Activated T-cell treated with anti-CD3 and anti-CD28 coated beads, Interleukin-2, amount 50 U/mL, for 24 hours (primary cell): ENCODE data around the gene NXN.

Source experiments
- DNase-seq: peaks from one replicate; pipeline ENCODE4 v3.0.0-alpha.2; 2020
- H3K27ac Mint-ChIP-seq: 2 replicates; pipeline ENCODE4 v1.8.0; 2020; ENCODE audit warnings: mild to moderate bottlenecking, mixed read lengths
- H3K27me3 Mint-ChIP-seq: 2 replicates; pipeline ENCODE4 v1.8.0; 2020; ENCODE audit warnings: mixed read lengths
- H3K36me3 Mint-ChIP-seq: 2 replicates; pipeline ENCODE4 v1.8.0; 2020; ENCODE audit warnings: low read depth, mixed read lengths
- H3K4me1 Mint-ChIP-seq: 2 replicates; pipeline ENCODE4 v1.8.0; 2020; ENCODE audit warnings: low read depth, mixed read lengths
- H3K4me3 Mint-ChIP-seq: 2 replicates; pipeline ENCODE4 v1.8.0; 2020; ENCODE audit warnings: mild to moderate bottlenecking, moderate library complexity, mixed read lengths
- H3K9me3 Mint-ChIP-seq: 2 replicates; pipeline ENCODE4 v1.8.0; 2020; ENCODE audit warnings: mixed read lengths

The NXN gene

DNA sequence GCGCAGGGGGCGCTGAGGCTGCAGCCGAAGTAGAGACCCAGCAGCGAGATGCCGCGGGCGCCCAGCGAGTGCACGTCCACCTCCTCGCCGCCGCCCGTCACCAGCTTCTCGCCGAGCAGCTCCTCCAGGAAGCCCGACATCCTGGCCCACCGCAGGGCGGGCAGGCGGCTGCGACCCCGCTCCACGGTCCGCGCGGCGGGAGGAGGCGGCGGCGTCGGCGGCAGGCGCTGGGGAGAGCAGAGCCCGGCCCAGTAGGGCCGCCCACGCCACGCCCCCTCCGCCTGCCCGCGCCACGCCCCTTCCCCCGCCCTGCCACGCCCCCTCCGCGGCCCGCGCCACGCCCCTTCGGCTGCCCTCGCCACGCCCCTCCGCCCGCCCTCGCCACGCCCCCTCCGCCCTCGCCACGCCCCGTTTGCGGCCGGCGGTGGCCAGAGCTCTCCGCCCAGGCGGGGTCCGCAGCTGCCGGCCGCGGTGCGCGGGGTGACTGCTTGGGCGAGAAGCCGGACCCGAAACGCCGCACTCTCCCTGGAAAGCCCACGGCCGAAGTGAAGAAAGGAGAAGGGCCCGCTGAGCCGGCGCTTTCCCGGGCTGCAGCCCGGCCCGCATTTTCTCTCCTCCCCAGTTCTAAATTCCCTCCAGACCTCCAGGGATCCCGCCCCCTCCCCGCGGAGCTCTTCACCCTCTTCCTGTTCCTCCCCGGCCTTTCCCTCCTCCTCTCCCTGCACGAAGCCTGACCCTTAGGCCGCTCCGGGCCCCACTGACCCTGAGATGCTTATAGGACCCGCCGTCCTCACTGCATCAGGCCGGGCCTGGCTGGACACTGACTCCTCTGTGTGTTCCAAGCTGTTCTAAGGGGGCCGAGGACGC is at the start of gene NXN:
NXN (minus strand) TSS at position 238 of the 867 bp plus-strand sequence.
- Mint-ChIP-seq H3K27me3 (peaks cover 35% of the 10 kb centered on the region), H3K9me3 (no peaks in the 10 kb centered on the region), H3K4me1 (peaks cover 14% of the 10 kb centered on the region), H3K27ac (no peak within 1 kb of the TSS), H3K4me3 (peak within 1 kb of the TSS; percentile 74), H3K36me3 (no peaks in the 10 kb centered on the region)
- peak; percentile 93 for DNase-seq

DNA sequence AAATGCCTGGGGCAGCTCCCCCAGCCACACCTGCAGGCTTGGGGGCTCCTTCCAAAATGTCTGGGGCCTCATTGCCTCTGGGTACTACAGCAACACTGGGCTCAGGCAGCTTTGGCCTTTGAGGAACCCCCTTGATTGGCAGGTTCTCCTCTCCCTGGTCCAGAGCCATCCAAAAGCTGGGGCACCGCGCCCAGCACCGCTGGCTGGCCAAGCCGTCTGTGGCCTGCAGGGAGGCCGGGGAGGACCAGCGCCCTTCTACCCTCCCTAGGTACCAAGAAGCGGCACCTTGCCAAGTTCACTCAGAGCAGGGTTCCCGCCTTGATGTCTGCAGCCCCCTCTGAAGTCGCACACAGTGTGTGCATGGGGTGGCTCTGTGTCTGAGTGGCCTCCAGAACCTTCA is 47.5 kb upstream of the NXN start:
- Mint-ChIP-seq H3K4me1 (no peaks in the 10 kb centered on the region), H3K4me3 (no peak overlapping the region)

DNA sequence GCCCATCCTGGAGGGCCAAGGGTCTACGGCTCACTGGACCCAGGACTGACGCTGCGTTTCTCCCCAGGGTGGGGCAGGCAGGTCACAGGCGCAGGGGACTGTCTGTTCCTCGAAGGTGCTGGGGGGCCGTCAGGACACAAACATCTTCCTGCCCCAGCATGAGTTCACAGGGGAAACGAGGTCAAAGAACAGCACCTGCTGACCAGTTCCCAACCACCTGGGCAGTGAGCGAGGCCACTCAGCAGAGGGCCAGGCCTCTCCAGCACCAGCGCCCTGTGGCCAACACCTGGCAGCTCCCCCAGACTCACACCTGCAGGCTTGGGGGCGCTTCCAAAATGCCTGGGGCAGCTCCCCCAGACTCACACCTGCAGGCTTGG is 47.0 kb upstream of the NXN start:
- Mint-ChIP-seq H3K9me3 (no peaks in the 10 kb centered on the region), H3K27me3 (no peaks in the 10 kb centered on the region), H3K36me3 (peaks cover 15% of the 10 kb centered on the region), H3K27ac (no peak overlapping the region), H3K4me3 (no peak overlapping the region), H3K4me1 (no peaks in the 10 kb centered on the region)
- DNase-seq, result no peak

More for the DNA sequence above, 47.5 kb upstream of the NXN start:
- no peak for DNase-seq
- Mint-ChIP-seq H3K27ac (no peak overlapping the region), H3K9me3 (no peaks in the 10 kb centered on the region), H3K27me3 (no peaks in the 10 kb centered on the region), H3K36me3 (peaks cover 15% of the 10 kb centered on the region)

DNA sequence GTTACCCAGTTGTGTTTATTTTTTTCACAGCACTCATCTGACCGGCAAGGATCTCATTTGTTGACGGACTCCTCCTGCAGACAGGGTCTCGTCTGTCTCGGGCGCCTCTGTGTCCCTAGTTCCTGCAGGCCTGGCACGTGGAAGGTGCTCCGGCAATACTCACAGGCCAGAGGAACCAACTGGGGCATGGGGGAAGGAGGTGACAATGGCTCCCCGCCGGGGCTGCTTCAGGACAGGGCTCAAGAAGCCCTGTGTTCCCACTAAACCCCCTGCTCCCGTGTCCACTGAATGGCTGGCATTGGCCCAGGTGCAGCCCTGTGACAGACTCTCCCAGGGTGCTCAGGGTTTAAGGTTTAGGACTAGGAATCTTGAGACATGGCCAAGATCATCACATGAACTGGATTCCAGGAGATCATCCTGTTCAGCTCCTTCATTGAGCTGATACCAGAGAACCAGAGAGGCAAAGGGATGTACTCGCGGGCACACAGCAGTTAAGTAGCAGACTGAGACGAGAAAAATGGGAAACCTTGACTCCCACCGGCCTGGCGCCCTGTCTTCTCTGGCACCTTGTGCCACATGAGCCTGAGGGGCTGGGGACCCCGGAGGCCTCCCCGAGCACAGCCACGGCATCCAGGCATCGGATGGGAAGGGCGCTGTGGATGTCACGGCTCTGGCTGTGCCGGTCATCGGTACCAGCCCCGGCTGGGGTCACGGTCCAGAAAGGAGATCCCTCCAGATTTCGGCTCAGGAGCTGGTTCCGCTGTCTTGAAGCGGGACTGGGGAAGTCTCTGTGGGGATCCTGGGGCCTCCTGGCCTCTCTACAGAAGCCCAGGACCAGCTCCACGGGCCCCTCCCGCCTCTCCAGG is 46.4 kb upstream of the NXN start:
- Mint-ChIP-seq H3K4me1 (no peaks in the 10 kb centered on the region), H3K4me3 (no peak overlapping the region), H3K27me3 (no peaks in the 10 kb centered on the region), H3K27ac (no peak overlapping the region), H3K9me3 (no peaks in the 10 kb centered on the region), H3K36me3 (peaks cover 15% of the 10 kb centered on the region)
- no peak for DNase-seq

DNA sequence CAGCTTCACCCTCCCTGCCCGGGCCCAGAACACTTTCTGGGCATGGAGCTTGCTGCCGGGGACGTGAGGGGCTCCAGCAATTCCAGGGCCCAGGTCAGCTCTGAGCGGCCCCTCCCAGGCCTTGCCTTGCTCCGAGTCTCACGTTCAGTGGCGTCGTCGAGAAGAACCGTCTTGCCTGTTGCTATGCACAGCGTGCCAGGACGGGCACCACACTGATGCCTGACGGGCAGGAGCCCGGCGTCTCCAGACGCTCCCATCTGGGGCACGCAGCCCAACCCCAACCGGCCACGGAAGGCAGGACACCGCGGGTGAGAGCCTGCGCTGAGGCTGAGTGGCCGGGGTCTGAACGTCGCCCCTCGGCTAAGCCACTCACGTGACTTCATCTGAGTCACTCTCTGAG is 44.5 kb upstream of the NXN start:
- no peak for DNase-seq
- Mint-ChIP-seq H3K9me3 (no peaks in the 10 kb centered on the region), H3K27me3 (no peaks in the 10 kb centered on the region), H3K27ac (no peak overlapping the region), H3K36me3 (peaks cover 16% of the 10 kb centered on the region), H3K4me3 (no peak overlapping the region), H3K4me1 (no peaks in the 10 kb centered on the region)

DNA sequence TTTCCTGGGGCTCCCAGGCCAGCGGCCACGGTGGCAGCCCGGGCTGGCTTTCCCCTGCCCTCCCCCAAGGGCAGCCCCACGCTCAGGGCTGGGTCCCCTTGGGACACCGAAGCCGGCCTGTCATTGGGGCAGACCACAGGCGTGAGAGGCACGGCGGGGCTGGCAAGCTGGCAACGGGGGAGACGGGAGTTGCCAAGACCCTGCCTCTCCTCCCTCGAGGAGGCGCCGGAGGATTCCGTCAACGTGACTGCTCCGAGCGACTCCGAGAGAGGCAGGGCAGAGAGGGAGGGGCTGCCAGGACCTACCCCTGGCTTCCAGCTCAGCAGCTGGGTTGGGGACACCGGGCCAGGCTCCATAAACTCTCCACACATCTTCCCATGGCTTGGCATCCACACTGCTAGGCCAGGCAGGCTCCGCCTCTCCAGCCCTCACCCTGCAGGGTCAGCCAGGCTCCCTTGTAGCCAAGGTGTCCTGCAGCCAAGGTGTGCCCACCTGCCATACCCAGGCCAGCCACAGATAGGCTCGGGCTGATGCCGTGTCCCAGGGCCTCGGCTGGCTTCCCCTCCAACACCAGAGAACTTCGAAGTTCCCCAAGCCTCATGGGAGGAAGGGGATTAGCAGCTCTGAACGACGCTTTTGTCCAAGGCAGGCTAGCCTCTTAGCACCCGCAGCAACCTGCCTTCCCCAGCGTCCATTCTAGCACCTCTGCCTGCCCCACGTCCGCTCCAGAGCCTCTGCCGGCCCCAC is 42.9 kb upstream of the NXN start:
- no peaks in the 10 kb centered on the region for H3K9me3 Mint-ChIP-seq
- no peak overlapping the region for H3K4me3 Mint-ChIP-seq
- no peak overlapping the region for H3K27ac Mint-ChIP-seq
- no peaks in the 10 kb centered on the region for H3K27me3 Mint-ChIP-seq
- H3K36me3 Mint-ChIP-seq, result peaks cover 14% of the 10 kb centered on the region
- H3K4me1 Mint-ChIP-seq, result no peaks in the 10 kb centered on the region
- no peak for DNase-seq

DNA sequence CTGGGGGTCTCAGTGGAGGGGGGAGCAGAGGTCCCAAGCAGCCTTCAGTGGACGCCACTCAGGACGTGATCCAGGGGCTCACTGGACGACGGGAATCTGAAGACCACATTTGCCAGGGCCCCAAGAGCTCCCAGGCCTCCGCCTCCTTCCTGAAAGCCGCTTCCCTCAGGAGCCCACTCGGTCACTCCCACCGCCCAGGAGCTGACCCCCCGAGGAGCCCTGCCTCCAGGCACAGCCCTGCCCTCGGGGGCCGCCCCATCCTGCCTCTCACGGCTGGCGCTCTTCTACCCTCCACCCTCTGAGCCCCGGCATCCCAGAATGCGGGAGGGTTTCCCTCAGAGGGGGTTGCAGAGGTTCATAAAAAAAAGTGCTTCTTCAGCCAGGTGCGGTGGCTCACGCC is 41.6 kb upstream of the NXN start:
- H3K4me1 Mint-ChIP-seq, result no peaks in the 10 kb centered on the region
- peaks cover 11% of the 10 kb centered on the region for H3K36me3 Mint-ChIP-seq
- DNase-seq, result no peak
- H3K4me3 Mint-ChIP-seq, result no peak overlapping the region
- no peak overlapping the region for H3K27ac Mint-ChIP-seq
- H3K9me3 Mint-ChIP-seq, result no peaks in the 10 kb centered on the region
- H3K27me3 Mint-ChIP-seq, result no peaks in the 10 kb centered on the region

DNA sequence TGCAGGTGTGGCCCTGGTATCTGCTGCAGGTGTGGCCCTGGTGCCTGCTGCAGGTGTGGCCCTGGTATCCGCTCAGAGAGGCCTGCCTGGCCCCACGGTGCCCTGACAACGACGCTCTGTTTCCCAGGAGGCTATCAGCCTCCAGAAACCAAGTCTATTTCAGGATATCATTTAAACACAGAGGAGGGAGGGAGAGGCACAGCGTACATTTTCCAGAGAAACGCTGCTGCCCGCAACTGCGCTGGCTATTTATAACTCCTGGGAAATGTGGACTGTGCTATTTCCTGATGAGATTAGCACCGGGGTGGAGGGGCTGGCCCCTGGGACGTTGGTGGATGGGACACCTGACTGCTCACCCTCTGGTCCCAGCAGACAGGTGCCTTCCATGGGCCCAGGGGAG is 39.9 kb upstream of the NXN start:
- Mint-ChIP-seq H3K27ac (peak overlapping the region; percentile 51), H3K4me1 (no peaks in the 10 kb centered on the region), H3K9me3 (no peaks in the 10 kb centered on the region), H3K36me3 (peaks cover 2% of the 10 kb centered on the region), H3K27me3 (no peaks in the 10 kb centered on the region), H3K4me3 (no peak overlapping the region)
- DNase-seq, result no peak

DNA sequence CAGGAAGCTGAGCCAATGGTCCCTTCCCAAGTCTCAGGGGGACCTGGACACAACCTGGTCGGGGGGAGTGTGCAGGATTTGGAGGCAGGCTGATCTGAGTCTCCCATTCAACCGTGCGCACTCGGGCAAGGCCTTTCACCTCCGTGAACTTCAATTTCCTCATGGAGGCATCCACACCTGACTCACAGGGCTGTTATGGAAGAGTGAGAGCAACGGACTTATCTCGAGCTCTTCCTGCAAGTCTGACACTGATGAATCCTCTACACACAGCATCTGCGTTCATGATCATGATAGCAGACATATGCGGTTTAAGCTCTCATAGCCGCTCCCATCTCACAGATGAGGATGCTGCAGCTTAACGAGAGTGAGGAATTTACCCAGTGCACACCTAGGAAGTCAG is 39.0 kb upstream of the NXN start:
- H3K4me1 Mint-ChIP-seq, result no peaks in the 10 kb centered on the region

DNA sequence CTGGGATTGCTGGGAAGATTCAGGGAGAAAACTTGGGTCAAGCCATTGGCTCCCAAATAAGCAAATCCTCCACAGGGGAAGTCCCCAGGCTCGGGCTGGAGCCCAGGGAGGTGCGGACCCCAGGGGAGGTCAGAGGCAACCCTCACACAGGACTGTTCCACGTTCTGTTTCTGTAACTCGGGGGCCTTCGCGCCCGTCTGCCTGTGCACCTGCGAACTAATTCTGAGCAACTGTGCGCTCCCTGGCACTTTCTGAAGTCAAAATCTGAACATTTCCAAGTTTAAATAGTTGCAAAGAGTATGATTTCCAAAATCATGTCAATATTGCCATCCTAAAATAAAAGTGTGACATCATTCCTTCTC is 34.1 kb upstream of the NXN start:
- no peak for DNase-seq
- Mint-ChIP-seq H3K27me3 (no peaks in the 10 kb centered on the region), H3K4me1 (no peaks in the 10 kb centered on the region), H3K36me3 (peaks cover 24% of the 10 kb centered on the region), H3K9me3 (no peaks in the 10 kb centered on the region), H3K4me3 (no peak overlapping the region), H3K27ac (no peak overlapping the region)

More for the DNA sequence above, 39.0 kb upstream of the NXN start:
- no peak for DNase-seq
- H3K4me3 Mint-ChIP-seq, result no peak overlapping the region
- no peaks in the 10 kb centered on the region for H3K9me3 Mint-ChIP-seq
- H3K27ac Mint-ChIP-seq, result no peak overlapping the region
- H3K36me3 Mint-ChIP-seq, result peaks cover 4% of the 10 kb centered on the region
- H3K27me3 Mint-ChIP-seq, result no peaks in the 10 kb centered on the region

DNA sequence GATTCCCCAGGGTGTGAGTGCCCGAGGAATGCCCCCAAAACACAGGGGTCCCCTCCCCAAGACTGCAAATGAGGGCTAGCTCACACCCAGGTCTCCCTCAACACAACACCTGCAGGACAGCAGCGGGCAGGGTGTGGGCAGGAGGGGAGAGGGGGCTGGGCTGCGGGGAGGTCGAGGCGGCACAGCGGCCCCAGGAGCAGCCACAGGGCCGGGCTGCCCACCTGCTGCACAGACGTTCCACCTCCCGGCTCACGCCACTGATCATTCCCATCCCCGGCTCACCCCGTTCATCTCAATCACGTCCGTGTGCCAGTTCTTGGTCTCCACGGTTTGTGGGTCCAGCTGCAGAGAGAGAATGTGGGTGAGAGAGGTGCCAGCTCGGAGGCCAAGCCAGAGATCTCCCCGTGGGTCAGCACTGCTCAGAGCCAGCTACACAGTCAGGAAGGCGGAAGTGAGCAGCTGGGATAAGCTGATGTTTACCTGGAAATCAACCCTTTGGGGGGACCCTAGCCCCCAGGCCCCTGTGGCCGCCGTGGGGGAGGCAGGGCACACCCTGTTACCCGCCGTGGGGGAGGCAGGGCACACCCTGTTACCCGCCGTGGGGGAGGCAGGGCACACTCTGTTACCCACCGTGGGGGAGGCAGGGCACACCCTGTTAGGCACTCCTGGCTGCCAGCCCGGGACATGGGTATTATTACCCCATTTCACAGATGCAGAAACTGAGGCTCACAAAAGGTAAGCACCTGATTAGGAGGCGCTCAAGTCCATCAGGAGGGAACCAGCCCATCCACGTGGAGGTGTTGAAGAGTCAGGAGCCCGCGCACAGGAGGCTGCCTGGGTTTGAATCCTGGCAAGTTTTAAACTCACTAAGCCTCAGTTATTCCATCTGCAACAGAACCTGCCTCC is 33.5 kb upstream of the NXN start:
- Mint-ChIP-seq H3K27ac (no peak overlapping the region), H3K27me3 (no peaks in the 10 kb centered on the region), H3K4me3 (no peak overlapping the region), H3K36me3 (peaks cover 29% of the 10 kb centered on the region), H3K9me3 (no peaks in the 10 kb centered on the region), H3K4me1 (no peaks in the 10 kb centered on the region)
- DNase-seq, result no peak

DNA sequence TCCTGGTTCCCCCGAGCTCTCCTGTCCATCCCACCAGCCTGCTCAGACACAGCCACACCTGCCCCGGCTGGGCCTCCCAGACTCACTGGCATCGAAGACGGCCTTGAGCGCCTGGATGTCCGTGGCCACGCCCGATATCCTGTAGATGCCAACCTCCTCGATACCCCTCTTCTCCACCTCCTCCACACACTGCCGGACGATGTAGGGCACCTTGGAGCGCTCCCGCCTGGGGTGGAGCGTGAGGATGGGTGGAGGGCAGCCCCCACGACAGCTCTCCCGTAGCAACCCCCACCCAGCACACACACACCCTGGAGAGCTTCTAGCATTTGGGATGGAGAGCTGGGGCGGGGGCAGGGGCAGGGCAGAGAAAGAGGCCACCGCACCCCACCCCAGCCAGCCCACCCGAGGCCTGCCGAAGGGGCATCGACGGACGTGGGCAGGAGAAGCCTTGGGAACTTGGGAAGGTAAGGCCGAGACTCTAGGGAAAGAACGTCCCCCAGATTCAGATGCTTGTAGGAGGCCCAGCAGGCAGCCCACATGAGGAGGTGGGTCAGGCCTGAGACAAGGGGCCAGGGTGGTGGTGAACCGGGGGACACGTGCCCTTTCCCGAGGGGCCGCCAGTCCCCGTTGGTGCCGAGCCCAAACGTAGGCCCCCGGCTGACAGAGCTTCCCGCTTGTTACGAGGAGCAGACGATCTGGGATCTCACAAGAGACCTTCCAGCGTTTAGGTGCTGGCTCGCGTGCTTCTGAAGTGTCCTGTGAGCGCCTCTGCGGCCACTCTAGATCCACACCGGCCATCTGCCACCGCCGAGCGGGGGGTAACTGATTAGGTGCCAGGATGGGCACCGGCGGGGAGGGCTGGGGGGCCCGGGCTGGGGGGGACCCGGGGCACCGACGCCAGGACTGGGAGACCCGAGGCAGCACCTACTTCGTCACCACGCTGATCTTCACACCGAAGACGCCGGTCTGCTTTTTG is 32.5 kb upstream of the NXN start:
- Mint-ChIP-seq H3K4me3 (no peak overlapping the region), H3K27ac (no peak overlapping the region), H3K4me1 (no peaks in the 10 kb centered on the region), H3K36me3 (peaks cover 38% of the 10 kb centered on the region), H3K27me3 (no peaks in the 10 kb centered on the region), H3K9me3 (no peaks in the 10 kb centered on the region)
- DNase-seq, result no peak

DNA sequence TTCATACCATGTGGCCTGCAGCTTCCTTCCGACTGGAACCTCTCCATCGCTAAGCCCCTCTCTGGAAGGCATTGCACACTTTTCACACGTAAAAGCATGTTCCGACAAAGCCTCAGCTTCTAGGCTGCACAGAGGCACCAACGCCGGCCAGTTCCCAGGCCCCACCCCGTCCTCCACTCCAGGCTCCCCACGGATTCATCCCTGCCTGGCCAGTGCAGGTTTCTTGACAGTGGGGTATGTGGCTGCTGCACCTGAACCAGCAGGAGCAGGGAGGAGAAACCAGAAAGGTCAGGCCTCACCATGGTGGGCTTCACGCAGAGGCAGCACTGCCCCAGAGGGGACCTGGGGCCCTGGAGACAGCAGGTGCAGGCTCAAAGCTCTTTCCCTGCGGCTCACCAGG is 31.6 kb upstream of the NXN start:
- no peaks in the 10 kb centered on the region for H3K9me3 Mint-ChIP-seq
- no peaks in the 10 kb centered on the region for H3K4me1 Mint-ChIP-seq
- no peak overlapping the region for H3K4me3 Mint-ChIP-seq
- H3K27me3 Mint-ChIP-seq, result no peaks in the 10 kb centered on the region
- peak overlapping the region; percentile 18 for H3K27ac Mint-ChIP-seq
- peaks cover 42% of the 10 kb centered on the region for H3K36me3 Mint-ChIP-seq
- DNase-seq, result no peak
